HG02798 (cell line): ENCODE results near the gene IL25.
"Not testable (repeated sequence)": the region's sequence is repeated elsewhere in the genome, so short reads cannot be mapped to it uniquely, and the experiment has no call there.

Experiments used
- ATAC-seq: cut with Tn5 transposase; IDR thresholded peaks from one replicate; pipeline ENCODE4 v1.9.1; 2021; ENCODE audit warnings: mild to moderate bottlenecking; ENCODE audit not compliant: unreplicated experiment, poor library complexity

IL25 gene

GRCh38 chr14:23406244-23406643 lies 33.6 kb downstream of the IL25 start:
- ATAC-seq = no peak

- ATAC-seq = no peak
Measured at GRCh38 chr14:23406725-23407355, 34.2 kb downstream of the IL25 start.

GRCh38 chr14:23407516-23408306 lies 35.1 kb downstream of the IL25 start, which contains the start of gene MYH6:
Gene MYH6, minus strand, starts transcription at chr14:23408273. Its CDS starts 1,050 bp downstream, at chr14:23407223.
- ATAC-seq = no peak

GRCh38 chr14:23408307-23408630 lies 35.7 kb downstream of the IL25 start:
- no peak for ATAC-seq

GRCh38 chr14:23409475-23409874 lies 36.9 kb downstream of the IL25 start:
- no peak for ATAC-seq

- ATAC-seq = no peak
Measured at GRCh38 chr14:23409966-23410635, 37.5 kb downstream of the IL25 start.

- no peak for ATAC-seq
Measured at GRCh38 chr14:23411563-23412525, 39.2 kb downstream of the IL25 start.

GRCh38 chr14:23413681-23414080 lies 41.1 kb downstream of the IL25 start:
- no peak for ATAC-seq

GRCh38 chr14:23414254-23414653 lies 41.6 kb downstream of the IL25 start:
- no peak for ATAC-seq

GRCh38 chr14:23414906-23415820 lies 42.6 kb downstream of the IL25 start:
- no peak for ATAC-seq

- ATAC-seq = no peak
Measured at GRCh38 chr14:23415821-23416778, 43.5 kb downstream of the IL25 start.

- ATAC-seq = no peak
Measured at GRCh38 chr14:23416801-23417200, 44.2 kb downstream of the IL25 start.

GRCh38 chr14:23417269-23417668 lies 44.7 kb downstream of the IL25 start:
- ATAC-seq = not testable (repeated sequence)

- no peak for ATAC-seq
Measured at GRCh38 chr14:23418021-23418420, 45.4 kb downstream of the IL25 start.

- ATAC-seq = not testable (repeated sequence)
Measured at GRCh38 chr14:23419646-23420045, 47.0 kb downstream of the IL25 start.

GRCh38 chr14:23421594-23421993 lies 49.0 kb downstream of the IL25 start:
- ATAC-seq = no peak

- no peak for ATAC-seq
Measured at GRCh38 chr14:23423657-23424056, 51.0 kb downstream of the IL25 start.

- ATAC-seq = no peak
Measured at GRCh38 chr14:23425169-23425568, 52.6 kb downstream of the IL25 start.
